ENCODE data around the gene NSMCE1.
"Not testable (repeated sequence)": the region's sequence is repeated elsewhere in the genome, so short reads cannot be mapped to it uniquely, and the experiment has no call there.

The NSMCE1 gene

GRCh38 chr16:27302126-27302525, 33.6 kb upstream of the NSMCE1 start:
- DNase-seq, result no peak

- no peak for DNase-seq
Observed at GRCh38 chr16:27301236-27301861, 32.8 kb upstream of the NSMCE1 start.

DNA sequence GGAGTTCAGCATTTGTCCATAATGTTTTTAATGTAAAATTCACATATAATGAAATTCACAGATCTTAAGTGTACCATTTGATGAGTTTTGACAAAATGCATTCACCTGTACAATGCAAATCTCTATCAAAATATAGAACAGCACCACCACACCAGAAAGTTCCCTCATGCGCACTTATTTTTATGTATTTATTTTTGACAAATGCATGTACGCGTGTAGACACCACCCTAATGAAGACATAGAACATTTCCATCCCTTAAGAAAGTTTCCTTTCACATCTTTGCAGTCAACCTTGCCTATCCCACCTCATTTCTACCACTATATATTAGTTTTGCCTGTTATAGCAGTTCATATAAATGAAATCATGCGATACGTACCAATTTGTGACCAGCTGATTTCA, 29.6 kb upstream of the NSMCE1 start:
- DNase-seq, result no peak

DNA sequence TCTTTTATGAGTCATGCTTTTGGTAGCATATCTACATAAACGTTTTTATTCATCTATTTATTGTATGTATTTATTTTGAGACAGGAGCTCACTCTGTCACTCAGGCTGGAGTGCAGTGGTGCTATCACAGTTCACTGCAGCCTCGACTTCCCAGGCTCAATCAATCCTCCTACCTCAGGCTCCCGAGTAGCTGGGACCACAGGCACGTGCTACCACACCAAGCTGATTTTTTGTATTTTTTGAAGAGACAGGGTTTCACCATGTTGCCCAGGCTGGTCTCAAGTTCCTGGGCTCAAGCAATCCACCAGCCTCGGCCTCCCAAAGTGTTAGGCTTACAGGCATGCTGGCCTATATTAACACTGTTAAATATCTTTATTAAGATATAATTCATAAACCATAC, 24.8 kb upstream of the NSMCE1 start:
- no peak for DNase-seq

GRCh38 chr16:27291722-27292240, 23.2 kb upstream of the NSMCE1 start:
- no peak for DNase-seq

DNA sequence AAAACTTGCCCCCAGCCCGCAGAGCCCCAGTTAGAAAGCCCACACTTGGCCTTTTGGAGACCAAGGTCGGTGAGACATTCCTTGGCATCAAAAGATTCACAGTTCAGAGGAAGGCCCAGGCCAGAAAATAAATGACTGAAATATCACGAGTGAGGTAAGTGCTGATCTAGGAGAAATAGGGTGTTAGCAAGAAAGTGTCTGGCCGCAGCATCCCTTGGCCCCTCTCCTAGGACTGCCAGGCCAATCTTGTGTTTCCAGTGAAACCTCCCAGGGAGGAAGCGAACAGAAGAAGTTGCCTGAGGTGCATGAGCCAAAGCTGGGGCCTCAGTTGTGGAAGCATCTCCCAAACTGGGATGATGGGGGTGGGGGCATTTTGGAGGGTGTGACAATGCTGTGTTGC, 22.5 kb upstream of the NSMCE1 start:
- DNase-seq, result no peak

DNA sequence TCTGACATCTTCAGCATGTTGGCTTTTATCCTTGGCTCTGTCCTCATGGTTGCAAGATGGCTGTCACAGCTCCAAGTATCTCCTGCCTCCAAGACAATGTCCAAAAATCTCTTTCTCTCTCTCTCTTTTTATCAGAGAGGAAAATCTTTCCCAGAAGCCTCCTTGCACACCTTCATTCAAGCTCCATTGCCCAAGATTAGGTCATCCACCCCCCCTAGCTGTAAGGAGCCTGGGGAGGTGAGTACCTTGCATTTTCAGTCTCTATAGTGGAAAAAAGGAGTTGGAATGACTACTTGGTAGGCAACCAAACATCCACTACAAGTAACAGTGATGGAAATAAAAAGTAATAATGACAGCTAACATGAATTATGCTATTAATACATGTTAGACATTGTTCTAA, 22.0 kb upstream of the NSMCE1 start:
- DNase-seq, result no peak

DNA sequence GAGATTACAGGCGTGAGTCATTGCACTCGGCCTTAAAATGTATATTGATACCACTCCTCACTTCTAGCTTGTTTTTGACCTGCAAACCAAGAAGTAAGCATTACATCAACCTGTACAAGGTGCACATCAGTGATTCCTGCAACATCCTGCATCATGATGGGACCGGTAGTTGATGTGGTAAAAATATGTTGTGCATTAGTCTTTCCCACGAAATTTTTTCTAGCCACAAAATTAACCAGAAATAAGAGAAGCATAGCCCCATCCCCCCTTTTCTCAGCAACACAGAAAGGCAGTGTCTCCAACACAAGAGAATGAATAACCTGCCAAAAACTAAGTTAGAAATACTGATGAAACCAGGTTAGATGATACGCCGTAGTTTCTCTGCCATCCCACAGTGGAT, 21.1 kb upstream of the NSMCE1 start:
- DNase-seq, result no peak

- DNase-seq, result not testable (repeated sequence)
Observed at GRCh38 chr16:27288313-27288712, 19.7 kb upstream of the NSMCE1 start.

GRCh38 chr16:27287887-27288286, 19.3 kb upstream of the NSMCE1 start:
- DNase-seq, result no peak

DNA sequence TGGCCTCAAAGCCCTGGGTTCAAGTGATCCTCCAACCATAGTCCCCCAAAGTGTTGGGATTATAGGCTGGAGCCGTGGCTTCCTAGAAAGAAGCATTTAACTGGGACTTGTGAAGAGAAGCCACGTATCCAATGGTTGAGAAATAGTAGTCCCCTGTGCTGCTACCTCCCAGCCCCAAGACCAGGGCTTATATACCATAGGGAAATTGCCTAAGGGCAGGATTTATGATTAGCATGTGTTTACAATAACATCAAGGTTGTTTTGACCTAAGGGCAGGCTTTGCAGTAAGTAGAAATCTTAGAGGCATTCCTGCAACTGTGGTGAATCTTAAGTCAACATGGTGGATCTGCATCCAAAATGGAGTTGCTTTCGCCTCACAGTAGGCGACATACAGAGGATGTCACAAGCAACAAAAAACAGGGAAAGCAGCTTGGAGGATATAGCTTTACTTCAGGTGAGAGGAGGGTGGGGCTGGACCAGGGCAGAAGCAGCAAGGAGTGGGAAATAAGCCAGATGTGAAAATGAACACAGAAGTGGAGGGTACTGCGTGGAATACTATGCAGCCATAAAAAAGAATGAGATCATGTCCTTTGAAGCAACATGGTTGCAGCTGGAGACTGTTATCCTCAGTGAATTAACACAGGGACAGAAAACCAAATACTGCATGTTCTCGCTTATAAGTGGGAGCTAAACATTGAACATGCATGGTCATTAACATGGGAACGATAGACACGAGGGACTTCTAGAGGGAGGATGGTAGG, 18.7 kb upstream of the NSMCE1 start:
- DNase-seq, result no peak

DNA sequence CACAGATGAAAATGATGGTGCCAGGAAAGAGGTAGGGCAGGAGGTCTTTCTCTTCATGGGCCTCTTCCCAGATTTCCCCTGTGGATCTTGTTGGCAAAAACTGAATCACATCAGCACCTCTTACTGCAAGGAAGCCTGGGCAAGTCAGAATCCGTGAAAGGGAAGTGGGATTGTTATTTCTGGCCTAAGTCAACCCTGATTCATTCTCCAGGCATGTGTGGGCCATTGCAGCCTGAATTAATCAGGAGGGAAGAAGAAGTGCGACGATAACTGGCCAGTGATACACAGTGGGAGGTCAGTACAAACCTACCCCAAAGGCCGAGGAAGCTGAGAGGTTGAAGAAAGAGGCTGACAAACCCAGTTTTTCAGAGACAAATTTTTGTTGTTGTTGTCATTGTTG, 17.9 kb upstream of the NSMCE1 start:
- no peak for DNase-seq

GRCh38 chr16:27285676-27286196, 17.2 kb upstream of the NSMCE1 start:
- DNase-seq, result no peak

DNA sequence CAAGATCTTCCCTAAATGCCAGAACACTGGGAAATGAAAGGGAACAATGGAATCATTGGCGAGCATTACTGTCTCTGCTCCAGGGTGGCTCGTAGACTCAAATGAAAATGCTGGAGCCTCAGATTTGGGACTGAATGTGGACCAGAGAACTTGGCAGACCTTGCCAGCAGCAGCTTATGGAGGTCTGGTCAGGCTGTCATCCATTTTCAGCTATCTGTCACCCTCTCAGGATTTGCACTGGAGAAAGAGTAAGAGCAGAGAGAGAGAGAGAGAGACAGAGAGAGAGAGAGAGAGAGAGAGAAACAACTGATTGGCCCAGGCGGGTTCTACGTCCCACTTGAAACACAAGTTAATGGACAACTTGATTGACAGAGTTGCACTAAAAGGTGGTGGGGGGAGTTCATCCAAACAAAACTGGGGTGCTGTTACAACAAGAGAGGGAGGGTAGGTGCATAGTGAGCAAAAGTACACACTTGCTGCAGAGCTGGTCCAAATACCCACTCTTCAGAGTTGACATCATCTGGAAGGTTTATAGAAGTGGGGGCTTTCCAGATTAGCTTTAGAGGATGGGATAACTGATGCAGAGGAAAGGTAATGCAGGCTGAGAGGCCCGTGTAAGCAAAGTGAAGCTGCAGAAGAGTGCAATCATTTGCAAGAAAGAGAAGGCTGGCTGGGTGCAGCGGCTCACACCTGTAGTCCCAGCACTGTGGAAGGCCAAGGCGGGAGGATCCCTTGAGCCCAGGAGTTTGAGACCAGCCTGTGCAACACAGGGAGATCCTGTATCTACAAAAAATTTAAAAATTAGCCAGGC, 16.5 kb upstream of the NSMCE1 start:
- no peak for DNase-seq

GRCh38 chr16:27281243-27281642, 12.7 kb upstream of the NSMCE1 start:
- DNase-seq, result no peak

DNA sequence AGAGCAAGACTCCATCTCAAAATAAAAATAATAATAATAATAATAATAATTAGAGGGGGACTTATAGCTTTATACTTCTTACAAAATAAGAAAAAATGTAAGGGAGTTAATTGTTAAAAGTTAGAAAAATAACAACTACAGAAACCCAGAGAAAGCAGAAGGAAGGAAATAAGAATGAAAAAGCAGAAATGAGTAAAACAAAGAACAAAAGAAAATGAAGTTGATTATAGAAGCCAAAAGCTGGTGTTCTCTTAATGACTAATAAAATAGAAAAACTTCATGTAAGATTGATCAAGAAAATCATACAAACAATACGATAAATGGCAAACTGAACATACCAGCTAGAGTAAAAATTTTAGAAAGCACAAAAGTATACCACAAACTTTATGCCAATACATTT, 6.8 kb upstream of the NSMCE1 start:
- no peak for DNase-seq

DNA sequence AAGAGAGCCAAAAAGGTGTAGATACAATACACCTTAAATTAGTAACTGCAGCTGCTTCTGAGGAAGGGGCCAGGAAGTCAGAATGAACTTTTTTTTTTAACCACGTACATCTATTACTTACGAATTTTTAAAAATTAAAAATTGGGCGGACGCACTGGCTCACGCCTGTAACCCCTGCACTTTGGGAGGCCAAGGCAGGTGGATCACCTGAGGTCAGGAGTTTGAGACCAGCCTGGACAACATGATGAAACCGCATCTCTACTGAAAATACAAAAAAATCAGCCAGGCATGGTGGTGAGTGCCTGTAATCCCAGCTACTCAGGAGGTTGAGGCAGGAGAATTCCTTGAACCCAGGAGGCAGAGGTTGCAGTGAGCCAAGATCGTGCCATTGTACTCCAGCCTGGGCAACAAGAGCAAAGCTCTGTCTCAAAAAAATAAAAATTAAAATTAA, 5.9 kb upstream of the NSMCE1 start:
- not testable (repeated sequence) for DNase-seq

DNA sequence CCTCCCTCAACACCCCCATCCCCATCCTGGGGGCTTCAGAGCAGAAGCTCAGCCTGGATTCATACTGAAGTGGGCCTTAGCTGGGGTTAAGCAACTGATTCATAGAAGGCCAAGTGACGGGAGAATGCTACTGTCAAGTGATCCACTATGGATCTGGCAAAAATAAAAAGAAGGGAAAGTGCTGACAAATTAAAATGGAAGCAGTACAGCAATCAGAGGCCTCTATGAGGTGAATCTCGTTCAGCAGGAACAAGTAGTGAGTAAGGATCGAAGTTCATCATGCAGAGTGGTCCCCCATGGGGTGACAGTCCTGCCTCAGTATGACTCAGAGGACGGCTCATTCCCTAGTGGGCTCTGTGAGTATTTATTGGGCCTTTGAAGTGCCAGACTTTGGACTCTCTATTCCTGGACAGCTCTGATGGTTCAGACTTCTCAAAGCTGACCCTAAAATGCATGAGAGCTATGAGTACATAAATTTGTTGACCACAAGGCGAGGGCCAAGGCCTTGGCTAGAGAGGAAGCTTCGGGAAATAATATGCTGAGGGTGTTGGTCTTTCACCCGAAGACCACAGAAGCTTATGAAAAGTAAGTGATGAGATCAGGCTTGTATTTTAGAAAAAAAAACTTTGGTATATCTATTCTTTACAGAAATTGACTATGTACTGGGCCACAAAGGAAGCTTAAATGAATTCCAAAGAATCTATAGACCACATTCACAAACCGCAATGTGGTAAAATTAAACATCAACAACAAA, 5.3 kb upstream of the NSMCE1 start:
- DNase-seq, result no peak

DNA sequence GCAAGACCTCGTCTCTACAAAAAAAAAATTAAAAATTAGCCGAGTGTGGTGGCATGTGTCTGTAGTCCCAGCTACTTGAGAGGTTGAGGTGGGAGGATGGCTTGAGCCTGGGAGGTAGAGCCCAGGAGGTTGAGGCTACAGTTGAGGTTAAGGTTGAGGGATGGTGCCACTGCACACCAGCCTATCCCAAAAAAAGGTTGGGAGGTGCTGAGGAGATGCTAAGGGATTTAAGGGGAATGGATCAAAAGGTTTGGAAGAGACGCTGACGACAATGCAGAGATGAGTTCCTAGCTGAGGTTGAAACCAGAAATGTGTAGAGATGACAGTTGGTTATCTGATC, 4.7 kb upstream of the NSMCE1 start:
- DNase-seq, result no peak

DNA sequence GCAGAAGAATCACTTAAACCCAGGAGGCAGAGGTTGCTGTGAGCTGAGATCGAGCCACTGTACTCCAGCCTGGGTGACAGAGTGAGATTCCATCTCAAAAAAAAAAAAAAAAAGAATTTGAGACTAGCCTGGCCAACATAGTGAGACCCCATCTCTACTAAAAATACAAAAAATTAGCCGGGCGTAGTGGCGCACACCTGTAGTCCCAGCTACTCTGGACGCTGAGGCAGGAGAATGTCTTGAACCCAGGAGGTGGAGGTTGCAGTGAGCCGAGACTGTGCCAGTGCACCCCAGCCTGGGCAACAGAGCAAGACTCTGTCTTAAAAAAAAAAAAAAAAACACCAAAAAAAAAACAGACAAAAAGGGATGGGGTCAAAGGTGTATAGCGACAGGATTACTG, 4.1 kb upstream of the NSMCE1 start:
- not testable (repeated sequence) for DNase-seq

DNA sequence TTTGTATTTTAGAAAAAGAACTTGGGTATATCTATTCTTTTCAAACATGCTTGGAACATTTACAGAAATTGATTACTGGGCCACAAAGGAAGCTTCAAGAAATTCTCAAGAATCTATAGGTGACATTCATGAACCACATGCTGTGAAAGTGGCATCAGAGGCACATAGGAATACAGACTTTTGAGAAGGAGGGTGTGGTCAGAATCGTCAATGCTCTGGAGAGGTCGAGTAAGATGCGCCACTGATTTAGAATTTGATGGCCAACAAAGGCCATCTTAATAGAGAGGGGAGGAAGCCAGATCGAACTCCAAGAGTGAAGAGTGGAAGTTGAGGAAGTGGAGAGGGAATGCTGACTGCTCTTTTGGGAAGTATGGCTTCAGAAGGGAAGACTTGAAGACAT, 3.5 kb upstream of the NSMCE1 start:
- DNase-seq, result no peak

- no peak for DNase-seq
Observed at GRCh38 chr16:27270349-27270748, 1.8 kb upstream of the NSMCE1 start.
